Urothelium cell line (cell line): Measurements from ENCODE around the gene KLHL7.
"Not testable (repeated sequence)": the region's sequence is repeated elsewhere in the genome, so short reads cannot be mapped to it uniquely, and the experiment has no call there.

Source experiments
- DNase-seq: peaks from one replicate; pipeline ENCODE4 v3.0.0; 2011; ENCODE audit warnings: low spot score, mixed read lengths
- FAIRE-seq: peaks from 2 replicates; lab custom pipeline; 2011; peaks lifted over from hg19 to GRCh38; lab: Jason Lieb, UNC

KLHL7 gene

DNA sequence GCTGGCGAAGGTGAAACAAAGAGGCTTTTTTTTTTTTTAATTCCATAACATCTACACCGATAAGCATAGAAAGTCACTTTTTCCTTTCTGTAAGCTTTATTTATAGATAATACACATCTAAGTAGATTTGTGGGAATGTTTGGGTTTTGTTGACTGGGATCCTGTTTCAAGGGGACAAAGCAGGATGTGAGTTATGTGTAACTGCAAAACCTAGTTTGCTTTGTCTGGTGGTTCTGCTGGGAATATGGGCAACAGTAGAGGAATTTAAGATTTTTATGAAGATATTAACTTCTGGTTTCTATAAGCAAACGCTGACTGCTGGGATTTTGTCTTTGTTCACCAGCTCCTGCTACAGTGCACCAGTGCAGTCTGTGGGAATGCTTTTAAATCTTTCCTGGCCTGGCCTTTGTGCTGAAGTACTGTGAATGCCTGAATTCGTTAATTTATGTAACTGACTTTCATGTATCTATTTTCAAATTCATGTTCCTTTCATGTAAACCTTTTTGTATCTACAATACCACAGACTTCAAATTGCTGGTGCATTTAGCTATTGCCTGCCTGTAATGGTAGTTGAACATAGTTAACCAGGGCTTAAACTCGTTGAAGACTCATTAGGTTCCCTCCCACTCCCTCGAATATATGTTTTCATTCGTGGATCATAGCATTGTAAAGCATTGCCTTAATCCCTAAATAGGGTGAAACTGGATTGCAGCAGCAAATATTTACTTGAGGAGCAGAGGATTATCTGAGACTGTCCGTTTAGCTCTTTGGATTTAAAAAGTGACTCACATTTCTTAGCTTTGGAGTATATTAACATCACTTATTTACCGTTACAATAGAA, 1.5 kb downstream of the KLHL7 start:
- FAIRE-seq, result no peak

DNA sequence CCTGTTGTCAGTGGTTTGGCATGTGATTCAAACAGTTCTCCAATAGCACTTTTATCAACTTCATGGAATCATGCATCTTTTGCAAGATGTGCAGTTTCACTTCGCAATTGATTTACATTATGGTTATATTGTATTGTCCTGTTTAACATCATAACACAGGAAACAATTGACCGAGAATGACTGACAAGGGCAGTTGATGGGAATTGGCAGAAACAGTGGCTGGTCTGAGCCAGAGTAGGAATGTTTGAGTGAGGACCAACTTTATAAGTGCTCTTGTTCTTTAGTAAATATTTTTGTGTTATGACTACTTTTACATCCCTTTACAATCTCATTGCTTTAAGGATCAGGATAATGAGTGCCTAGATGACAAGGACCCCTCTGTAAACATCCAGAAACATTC, 2.2 kb downstream of the KLHL7 start:
- no peak for FAIRE-seq

More for the DNA sequence above, 1.5 kb downstream of the KLHL7 start:
- no peak for DNase-seq

DNA sequence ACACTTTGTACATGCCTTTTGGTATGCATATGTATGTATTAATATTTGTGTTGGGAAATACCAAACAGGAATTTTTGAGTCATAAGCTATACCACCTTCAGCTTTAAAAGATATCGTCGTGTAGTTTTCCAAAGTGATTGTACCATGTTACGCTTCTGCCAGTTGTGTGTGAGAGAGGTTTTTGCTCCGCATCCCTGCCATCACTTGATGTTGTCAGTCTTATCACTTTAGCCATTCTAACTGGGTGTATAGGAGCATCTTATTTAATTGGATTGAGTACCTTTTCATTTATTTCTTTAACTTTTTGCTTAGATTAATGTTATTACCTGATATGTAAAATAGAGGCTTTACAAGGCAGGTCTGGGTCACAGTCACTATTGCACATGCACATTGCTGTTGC, 3.4 kb downstream of the KLHL7 start:
- FAIRE-seq (no peak), DNase-seq (no peak)

More for the DNA sequence above, 2.2 kb downstream of the KLHL7 start:
- no peak for DNase-seq

- no peak for FAIRE-seq
- no peak for DNase-seq
These were observed 3.9 kb downstream of the KLHL7 start for GRCh38 chr7:23109470-23109869.

DNA sequence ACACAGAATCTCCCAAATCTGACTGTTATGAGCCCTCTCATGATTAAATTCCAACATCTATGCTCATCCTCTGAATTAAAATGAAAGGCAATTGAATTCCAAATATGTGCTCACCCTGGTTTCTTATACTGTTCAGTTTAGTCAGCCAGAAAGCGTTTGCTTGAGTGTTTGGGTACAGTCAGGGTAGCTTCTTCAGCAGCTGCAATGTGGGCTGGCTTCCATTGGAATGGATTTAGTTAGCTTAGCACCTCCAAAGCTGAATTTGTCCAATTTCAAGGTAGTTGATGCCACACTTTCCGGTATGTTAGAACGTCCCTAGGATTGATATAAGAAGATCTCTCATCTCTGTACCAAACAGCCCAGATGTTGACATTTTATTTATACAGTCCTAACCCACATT, 9.3 kb downstream of the KLHL7 start:
- FAIRE-seq (no peak), DNase-seq (no peak)

DNA sequence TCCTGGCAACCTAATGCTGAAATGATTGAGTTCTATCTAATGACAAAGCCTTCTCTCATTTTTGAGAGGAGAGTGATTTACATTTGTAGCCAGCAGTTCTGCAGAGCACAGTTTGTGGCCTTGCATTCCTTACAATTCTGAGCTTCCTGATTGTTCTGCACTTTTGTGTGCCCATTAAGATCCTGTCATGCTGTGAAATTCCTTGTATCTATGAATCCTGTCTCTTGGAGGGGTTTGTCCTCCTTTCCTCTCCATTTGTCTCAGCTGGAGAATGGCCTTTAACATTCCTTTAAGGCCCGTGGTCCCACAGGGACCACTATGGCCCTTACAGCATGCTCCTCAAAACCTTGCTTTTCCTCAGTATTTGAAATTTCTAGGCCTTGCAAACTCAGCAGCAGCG, 10.4 kb downstream of the KLHL7 start:
- DNase-seq, result no peak
- FAIRE-seq, result no peak

DNA sequence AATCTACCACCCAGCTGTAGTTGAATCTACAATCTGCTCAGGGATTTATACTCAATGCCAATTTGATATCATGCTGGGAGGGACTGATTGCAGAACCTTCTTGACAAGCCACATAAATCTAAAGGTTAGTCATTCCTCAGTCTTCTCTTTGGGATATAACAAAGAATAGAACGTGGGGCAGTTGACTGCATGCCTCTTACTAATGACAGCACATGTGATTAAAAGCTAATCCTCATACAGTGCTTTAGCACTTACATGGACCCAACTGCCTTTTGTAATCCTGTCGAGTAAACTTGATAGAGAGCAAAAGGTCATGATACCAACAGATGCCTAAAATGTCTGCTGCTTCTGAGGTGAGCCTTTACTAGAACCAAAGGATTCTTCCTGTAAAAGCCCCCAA, 12.3 kb downstream of the KLHL7 start:
- DNase-seq (no peak), FAIRE-seq (no peak)

GRCh38 chr7:23120106-23120505, 14.5 kb downstream of the KLHL7 start:
- no peak for DNase-seq
- peak; percentile 69 for FAIRE-seq

DNA sequence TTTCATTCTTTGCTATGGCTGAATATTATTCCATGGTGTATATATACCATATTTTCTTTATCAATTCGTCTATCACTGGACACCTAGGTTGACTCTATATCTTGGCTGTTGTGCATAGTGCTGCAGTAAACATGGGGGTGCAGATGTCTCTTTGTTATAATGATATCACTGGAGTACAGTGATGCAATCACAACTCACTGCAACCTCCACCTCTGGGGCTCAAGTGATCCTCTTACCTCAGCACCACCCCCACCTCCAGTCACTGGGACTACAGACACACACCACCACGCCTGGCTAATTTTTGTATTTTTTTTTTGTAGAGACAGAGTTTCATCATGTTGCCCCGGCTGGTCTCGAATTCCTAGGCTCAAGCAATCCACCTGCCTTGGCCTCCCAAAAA, 15.6 kb downstream of the KLHL7 start:
- FAIRE-seq (no peak), DNase-seq (no peak)

DNA sequence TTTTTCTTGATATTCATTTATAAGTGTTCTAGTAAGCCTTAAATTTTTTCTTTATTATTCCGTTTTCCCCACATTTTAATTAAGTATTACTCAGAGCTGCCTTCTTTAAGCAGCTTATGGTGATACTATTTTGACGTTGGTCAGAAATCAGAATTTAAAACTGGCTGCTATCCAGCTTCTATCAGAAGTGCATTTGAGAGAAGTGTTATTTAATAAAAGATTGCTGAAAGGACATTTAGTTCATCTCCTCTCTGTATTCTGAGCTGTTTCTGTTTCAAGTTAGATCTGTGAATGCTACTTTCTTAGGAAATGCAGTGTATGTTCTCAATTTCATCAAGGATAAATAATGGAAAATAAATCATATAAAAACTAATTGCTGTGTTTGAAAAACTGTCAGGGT, 17.4 kb downstream of the KLHL7 start:
- DNase-seq (no peak), FAIRE-seq (no peak)

- DNase-seq, result no peak
- no peak for FAIRE-seq
These were observed 17.9 kb downstream of the KLHL7 start for GRCh38 chr7:23123465-23123864.

DNA sequence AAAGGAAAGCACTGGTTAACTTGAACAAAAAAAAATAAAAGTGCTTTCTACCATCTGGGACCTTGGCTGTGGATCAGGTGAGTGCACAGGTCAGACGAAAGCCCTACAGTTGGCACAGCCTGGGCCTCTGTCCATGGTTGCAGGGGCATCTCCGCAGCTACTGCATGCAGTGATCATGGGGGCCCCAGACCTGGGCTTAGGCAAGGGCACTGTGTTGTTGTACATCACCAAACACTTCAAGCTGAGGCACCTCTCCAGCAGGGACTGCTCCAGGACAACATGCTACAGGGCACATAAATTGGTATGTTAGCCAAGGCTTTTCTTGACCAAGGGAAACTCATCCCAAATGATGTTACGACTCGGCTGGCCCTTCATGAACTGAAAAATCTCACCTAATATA, 23.5 kb downstream of the KLHL7 start:
- DNase-seq (no peak), FAIRE-seq (no peak)

DNA sequence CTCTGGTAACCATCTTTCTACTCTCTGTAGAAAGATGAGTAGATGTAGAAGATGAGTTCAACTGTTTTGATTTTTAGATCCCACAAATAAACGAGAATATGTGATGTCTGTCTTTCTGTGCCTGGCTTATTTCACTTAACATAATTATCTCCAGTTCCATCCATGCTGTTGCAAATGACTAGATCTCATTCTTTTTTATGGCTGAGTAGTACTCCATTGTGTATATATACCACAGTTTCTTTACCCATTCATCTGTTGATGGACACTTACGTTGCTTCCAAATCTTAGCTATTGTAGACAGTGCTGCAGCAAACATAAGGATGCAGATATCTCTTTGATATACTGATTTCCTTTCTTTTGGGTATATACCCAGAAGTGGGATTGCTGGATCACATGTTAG, 26.2 kb downstream of the KLHL7 start:
- DNase-seq, FAIRE-seq: not testable (repeated sequence)

DNA sequence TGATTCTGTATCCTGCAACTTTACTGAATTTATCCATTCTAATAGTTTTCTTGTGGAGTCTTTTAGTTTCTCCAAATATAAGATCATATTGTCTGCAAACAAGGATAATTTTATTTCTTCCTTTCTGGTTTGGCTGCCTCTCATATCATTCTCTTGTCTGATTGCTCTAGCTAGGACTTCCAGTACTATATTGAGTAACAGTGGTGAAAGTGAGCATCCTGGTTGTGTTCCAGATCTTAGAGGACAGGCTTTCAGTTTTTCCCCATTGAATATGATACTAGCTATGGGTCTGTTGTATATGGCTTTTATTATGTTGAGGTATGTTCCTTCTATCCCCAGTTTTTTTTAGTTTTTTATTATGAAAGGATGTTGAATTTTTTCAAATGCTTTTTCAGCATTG, 28.2 kb downstream of the KLHL7 start:
- DNase-seq (no peak), FAIRE-seq (no peak)

GRCh38 chr7:23135755-23136154, 30.2 kb downstream of the KLHL7 start:
- no peak for DNase-seq
- FAIRE-seq, result no peak

DNA sequence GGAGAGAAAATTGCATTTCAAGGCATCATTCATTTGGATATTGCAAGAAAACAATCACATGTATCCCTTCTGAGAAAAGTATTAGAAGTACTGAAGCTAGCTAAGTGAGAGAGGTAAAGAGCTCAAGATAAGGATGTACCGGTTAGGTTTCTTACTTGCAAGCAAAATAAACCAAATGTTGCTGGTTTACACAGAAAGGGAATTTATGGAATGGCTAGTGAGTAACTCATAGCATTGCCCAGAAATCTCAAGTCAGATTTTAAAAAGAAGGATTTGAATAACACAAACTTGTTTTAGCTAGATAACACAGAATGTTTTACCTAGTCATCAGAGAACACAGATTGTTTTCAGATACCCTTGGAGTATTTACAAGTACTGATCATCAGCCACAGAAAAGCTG, 30.6 kb downstream of the KLHL7 start:
- no peak for FAIRE-seq
- DNase-seq, result no peak

- DNase-seq (no peak), FAIRE-seq (no peak)
These were observed 52.1 kb downstream of the KLHL7 start for GRCh38 chr7:23157679-23158078.

- DNase-seq, result no peak
- no peak for FAIRE-seq
These were observed 53.0 kb downstream of the KLHL7 start for GRCh38 chr7:23158546-23158945.

DNA sequence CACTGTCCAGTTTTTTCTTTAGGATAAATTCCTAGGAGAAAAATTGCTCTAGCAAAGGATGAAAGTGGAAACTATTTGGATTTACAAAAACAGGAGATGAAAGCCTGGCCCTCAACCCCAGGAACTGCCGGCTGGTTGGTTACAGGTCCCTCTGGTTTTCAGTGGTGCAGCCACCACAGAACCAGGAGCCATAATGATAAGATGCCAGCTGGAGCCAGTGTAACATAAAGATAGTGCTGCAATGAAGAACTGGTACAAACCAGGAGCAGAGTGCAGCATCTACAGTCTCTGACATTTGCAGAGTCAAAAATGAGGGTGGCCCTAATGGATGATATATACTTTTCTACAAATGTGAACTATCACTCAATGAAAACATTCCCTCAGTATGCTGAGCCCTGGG, 55.9 kb downstream of the KLHL7 start:
- FAIRE-seq, result no peak

DNA sequence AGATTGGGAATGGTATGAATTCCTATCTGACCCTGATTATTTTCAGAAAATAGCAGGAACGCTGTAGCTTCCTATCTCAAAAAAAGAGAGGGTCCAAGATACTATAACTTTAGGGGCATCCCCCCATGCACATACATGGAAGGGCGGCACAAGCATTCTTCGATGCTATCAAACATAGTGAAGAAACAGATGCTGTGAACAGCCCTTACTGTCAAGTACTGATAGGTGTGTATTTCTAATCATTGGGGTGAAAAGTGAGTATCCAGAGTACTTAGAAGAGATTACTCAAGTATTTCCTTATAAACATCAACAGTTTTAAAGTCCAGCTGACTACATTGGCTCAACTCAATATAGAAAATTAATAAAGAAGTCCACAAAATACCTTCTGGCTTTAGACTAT, 59.3 kb downstream of the KLHL7 start:
- FAIRE-seq (no peak), DNase-seq (no peak)

More for the DNA sequence above, 55.9 kb downstream of the KLHL7 start:
- DNase-seq, result no peak

GRCh38 chr7:23165316-23165715, 59.7 kb downstream of the KLHL7 start:
- FAIRE-seq (no peak), DNase-seq (no peak)

- DNase-seq, result no peak
- FAIRE-seq, result no peak
These were observed 62.1 kb downstream of the KLHL7 start for GRCh38 chr7:23167691-23168090.
